ENCODE results near the gene GARIN5A.

Gene GARIN5A

DNA sequence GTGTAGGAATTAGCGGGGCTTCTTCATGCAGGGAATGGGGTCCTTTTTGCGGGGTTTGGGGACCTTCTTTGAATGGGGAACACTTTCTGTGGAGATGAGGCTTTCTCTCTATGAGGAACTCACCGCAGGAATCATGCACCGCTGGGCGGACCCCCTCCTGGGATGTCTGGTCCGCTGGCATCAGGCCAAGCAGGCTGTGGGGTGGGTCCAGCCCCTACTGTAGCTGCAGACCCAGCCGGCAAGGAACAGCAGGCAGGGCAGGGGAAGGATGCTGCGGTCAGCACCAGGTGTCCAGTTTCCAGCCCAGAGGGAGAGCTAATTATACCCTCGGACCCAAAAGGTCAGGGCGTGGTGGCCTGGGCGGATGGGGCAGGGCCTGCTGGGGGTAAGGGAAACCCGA is 42.1 kb downstream of the GARIN5A start:
- no peak for DNase-seq (ENCODE audit: low read depth in 2 of 2)

- no peak for DNase-seq (ENCODE audit: low read depth in 2 of 2)
Measured at GRCh38 chr19:50433201-50434180, 43.2 kb downstream of the GARIN5A start.

GRCh38 chr19:50432221-50433028 is 44.2 kb downstream of the GARIN5A start, which contains the start of gene MYBPC2:
Gene MYBPC2, plus strand, starts transcription at chr19:50432892. Its CDS starts 62 bp downstream, at chr19:50432954.
- no peak for DNase-seq (ENCODE audit: low read depth in 2 of 2)

- peak; percentile 74 to 76 for DNase-seq (ENCODE audit: low read depth in 2 of 2)
Measured at GRCh38 chr19:50431343-50432220, 45.1 kb downstream of the GARIN5A start.

GRCh38 chr19:50430888-50431342 is 45.7 kb downstream of the GARIN5A start:
- no peak for DNase-seq (ENCODE audit: low read depth in 2 of 2)

- no peak for DNase-seq (ENCODE audit: low read depth in 2 of 2)
Measured at GRCh38 chr19:50428772-50429463, 47.7 kb downstream of the GARIN5A start.

DNA sequence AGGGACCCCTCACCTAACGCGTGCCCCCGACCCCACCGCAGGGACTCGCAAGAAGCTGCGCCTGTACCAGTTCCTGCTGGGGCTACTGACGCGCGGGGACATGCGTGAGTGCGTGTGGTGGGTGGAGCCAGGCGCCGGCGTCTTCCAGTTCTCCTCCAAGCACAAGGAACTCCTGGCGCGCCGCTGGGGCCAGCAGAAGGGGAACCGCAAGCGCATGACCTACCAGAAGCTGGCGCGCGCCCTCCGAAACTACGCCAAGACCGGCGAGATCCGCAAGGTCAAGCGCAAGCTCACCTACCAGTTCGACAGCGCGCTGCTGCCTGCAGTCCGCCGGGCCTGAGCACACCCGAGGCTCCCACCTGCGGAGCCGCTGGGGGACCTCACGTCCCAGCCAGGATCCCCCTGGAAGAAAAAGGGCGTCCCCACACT is 48.6 kb downstream of the GARIN5A start:
- peak in 1 of 2 donors; percentile 13 for DNase-seq (ENCODE audit: low read depth in 2 of 2)

GRCh38 chr19:50427318-50427925 is 49.2 kb downstream of the GARIN5A start:
- no peak for DNase-seq (ENCODE audit: low read depth in 2 of 2)

GRCh38 chr19:50425581-50425980 is 51.1 kb downstream of the GARIN5A start:
- DNase-seq (ENCODE audit: low read depth in 2 of 2), result no peak

GRCh38 chr19:50423279-50424113 is 53.2 kb downstream of the GARIN5A start:
- no peak for DNase-seq (ENCODE audit: low read depth in 2 of 2)

GRCh38 chr19:50422397-50423278 is 54.0 kb downstream of the GARIN5A start:
- no peak for DNase-seq (ENCODE audit: low read depth in 2 of 2)

- no peak for DNase-seq (ENCODE audit: low read depth in 2 of 2)
Measured at GRCh38 chr19:50420808-50421207, 55.8 kb downstream of the GARIN5A start.

GRCh38 chr19:50420127-50420526 is 56.5 kb downstream of the GARIN5A start:
- DNase-seq (ENCODE audit: low read depth in 2 of 2), result no peak

DNA sequence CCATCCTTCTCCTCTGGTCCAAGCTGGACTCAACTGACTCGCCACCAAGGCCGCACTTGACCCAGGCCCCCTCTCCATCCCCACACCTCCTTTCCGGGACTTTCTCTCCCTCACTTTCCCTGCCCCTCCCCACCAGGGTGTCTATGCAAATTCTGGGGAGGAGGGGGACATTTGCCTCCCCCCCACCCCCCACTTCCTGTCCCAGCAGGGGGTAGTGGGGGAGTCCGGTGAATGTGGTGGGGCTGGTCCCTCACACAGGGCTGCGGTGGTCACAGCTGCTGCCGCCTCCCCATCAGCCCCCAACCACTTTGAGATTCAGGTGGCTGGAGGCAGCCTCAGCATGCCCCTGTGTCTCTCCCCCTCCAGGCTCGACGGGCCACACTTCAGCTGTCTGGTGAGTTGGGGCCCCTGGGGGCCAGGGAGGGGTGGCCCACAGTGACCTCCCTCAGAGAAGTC is 57.0 kb downstream of the GARIN5A start:
- no peak for DNase-seq (ENCODE audit: low read depth in 2 of 2)

DNA sequence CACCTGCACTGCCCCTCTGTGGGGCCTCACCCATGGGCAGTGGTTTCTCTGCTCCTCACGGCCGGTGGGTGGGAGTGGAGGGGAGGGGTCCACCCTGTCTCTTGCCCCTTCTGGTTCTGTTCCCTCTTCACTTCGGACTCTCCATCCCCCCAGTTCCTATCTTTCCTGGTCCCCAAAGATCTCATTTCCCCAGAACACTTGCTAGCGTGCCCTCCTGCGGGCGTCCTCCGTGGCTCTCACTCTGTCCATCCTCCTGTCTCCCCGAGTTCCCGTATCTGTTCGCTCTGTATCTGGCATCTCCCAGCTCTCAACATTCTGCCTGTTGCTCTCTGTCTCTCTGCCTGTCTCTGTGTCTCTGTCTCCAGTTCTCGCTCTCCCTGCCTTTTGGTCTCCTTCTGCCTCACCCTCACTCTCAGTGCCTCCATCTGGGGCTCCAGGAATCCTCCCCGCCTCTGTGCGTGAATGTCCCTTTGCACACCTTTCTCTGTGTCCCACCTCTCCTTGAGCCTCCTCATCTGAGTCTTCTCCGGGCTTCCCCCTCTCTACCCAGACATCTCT is 57.5 kb downstream of the GARIN5A start:
- DNase-seq (ENCODE audit: low read depth in 2 of 2), result no peak

- DNase-seq (ENCODE audit: low read depth in 2 of 2), result no peak
Measured at GRCh38 chr19:50418176-50419021, 58.2 kb downstream of the GARIN5A start, which contains the start of gene SPIB. Gene SPIB, plus strand, starts transcription at chr19:50418938. Its CDS starts 25 bp downstream, at chr19:50418963.
